B cell (primary cell): Measurements from ENCODE around the gene SPAAR. TPM values are rescaled to one million over a fixed set of nuclear protein-coding genes. Genes with fewer than 3 reads are reported as not detected.
"Not testable (repeated sequence)": the region's sequence is repeated elsewhere in the genome, so short reads cannot be mapped to it uniquely, and the experiment has no call there.

Experiments
- ATAC-seq: fragments of 200-7000 bp; cut with Tn5 transposase; one replicate; pipeline ENCODE4 v1.10.0; 2021; ENCODE audit warnings: low read depth, mild to moderate bottlenecking, moderate number of reproducible peaks, moderate library complexity
- CTCF ChIA-PET: fragments of 350-600 bp; sonication (Branson Sonifier 250); formaldehyde crosslinking; loops from one replicate; lab custom pipeline; 2021; ENCODE audit warnings: antibody characterized with exemption, inconsistent platforms; lab: Charles Lee
- POLR2A ChIA-PET: fragments of 350-600 bp; sonication (Branson Sonifier 250); formaldehyde crosslinking; loops from one replicate; lab custom pipeline; 2021; ENCODE audit warnings: antibody characterized with exemption; lab: Charles Lee
- DNase-seq: peaks from one replicate; pipeline ENCODE4 v3.0.0; 2013
- H2AFZ ChIP-seq: 2 replicates; pipeline ENCODE4 v1.6.1; 2012; ENCODE audit warnings: mild to moderate bottlenecking, low read depth, low read length; ENCODE audit not compliant: insufficient read depth, poor library complexity, severe bottlenecking
- H3K27ac ChIP-seq, 2 donors: 1 replicate in 1 of 2; 2 replicates in 1 of 2; pipeline ENCODE4 v1.5.1; 2012 to 2013; ENCODE audit warnings: low read length in 2 of 2, mild to moderate bottlenecking in 2 of 2, moderate library complexity in 1 of 2
- H3K27me3 ChIP-seq, 4 experiments: fragments of 200-600 bp in 1 of 4; sonication (generic) in 1 of 4; replicated peaks in 1 of 4; 1 replicate in 2 of 4; 2 replicates in 2 of 4; pipeline versions ENCODE4 v1.6.1 to v1.7.0; 2013 to 2016; ENCODE audit warnings: low read length in 3 of 4, mild to moderate bottlenecking in 2 of 4, mixed read lengths in 1 of 4, moderate library complexity in 1 of 4; ENCODE audit not compliant: insufficient read depth in 4 of 4, control insufficient read depth in 3 of 4; ENCODE audit errors: control extremely low read depth in 1 of 4
- H3K36me3 ChIP-seq, 2 experiments: replicated peaks in 1 of 2; 1 replicate in 1 of 2; 2 replicates in 1 of 2; pipeline versions ENCODE4 v1.6.1 to v1.7.1; 2013; ENCODE audit warnings: low read length in 1 of 2; ENCODE audit not compliant: insufficient read depth in 2 of 2, control insufficient read depth in 1 of 2; ENCODE audit errors: control extremely low read depth in 1 of 2, extremely low read depth in 1 of 2
- H3K4me1 ChIP-seq, 2 donors: fragments of 200-600 bp in 1 of 2; sonication (generic) in 1 of 2; 1 replicate in 1 of 2; 2 replicates in 1 of 2; pipeline versions ENCODE4 v1.5.1 to v1.6.1; 2013 to 2017; ENCODE audit warnings: low read length in 2 of 2; ENCODE audit not compliant: control insufficient read depth in 2 of 2, insufficient read depth in 2 of 2
- H3K4me2 ChIP-seq: replicated peaks from 2 replicates; pipeline ENCODE3; 2012; ENCODE audit warnings: mild to moderate bottlenecking, low read depth, low read length; ENCODE audit not compliant: poor library complexity, severe bottlenecking
- H3K4me3 ChIP-seq, 5 experiments: fragments of 200-600 bp in 1 of 5; sonication (generic) in 1 of 5; 1 replicate in 3 of 5; 2 replicates in 2 of 5; pipeline versions ENCODE4 v1.5.1 to v1.7.0; 2011 to 2016; ENCODE audit warnings: low read length in 4 of 5, mild to moderate bottlenecking in 4 of 5, low read depth in 2 of 5, control low read depth in 1 of 5, moderate library complexity in 1 of 5; ENCODE audit not compliant: insufficient read depth in 1 of 5; ENCODE audit errors: control extremely low read depth in 1 of 5, extremely low read depth in 1 of 5
- H3K79me2 ChIP-seq: fragments of 200-600 bp; sonication (generic); one replicate; pipeline ENCODE4 v1.6.0; 2016; ENCODE audit warnings: low read length; ENCODE audit not compliant: control insufficient read depth, insufficient read depth
- H3K9ac ChIP-seq: fragments of 200-600 bp; sonication (generic); 2 replicates; pipeline ENCODE4 v1.6.1; 2017; ENCODE audit warnings: mild to moderate bottlenecking, low read length, moderate library complexity
- H3K9me3 ChIP-seq, 3 donors: one replicate each; pipeline versions ENCODE4 v1.6.1 to v1.7.1; 2013; ENCODE audit warnings: low read length in 2 of 3; ENCODE audit not compliant: control insufficient read depth in 2 of 3, insufficient read depth in 1 of 3; ENCODE audit errors: control extremely low read depth in 1 of 3
- H4K20me1 ChIP-seq: 2 replicates; pipeline ENCODE4 v1.6.0; 2012; ENCODE audit warnings: mild to moderate bottlenecking, low read length; ENCODE audit not compliant: insufficient read depth, control insufficient read depth, poor library complexity, severe bottlenecking
- H3K27ac Mint-ChIP-seq: one replicate; pipeline ENCODE4 v1.8.0; 2021; ENCODE audit warnings: mixed read lengths
- H3K27me3 Mint-ChIP-seq: one replicate; pipeline ENCODE4 v1.8.0; 2021; ENCODE audit warnings: mixed read lengths
- H3K4me1 Mint-ChIP-seq: one replicate; pipeline ENCODE4 v1.8.0; 2021; ENCODE audit warnings: mixed read lengths
- H3K4me3 Mint-ChIP-seq: one replicate; pipeline ENCODE4 v1.8.0; 2021; ENCODE audit warnings: mixed read lengths
- H3K9me3 Mint-ChIP-seq: one replicate; pipeline ENCODE4 v1.8.0; 2022; ENCODE audit warnings: mixed read lengths; ENCODE audit not compliant: insufficient read depth
- CTCF ChIP-seq: fragments of 200-600 bp; IDR thresholded peaks from one replicate; pipeline ENCODE4 v1.8.0; 2022; ENCODE audit warnings: antibody characterized with exemption, mild to moderate bottlenecking
- EZH2 ChIP-seq: IDR thresholded peaks from 2 replicates; pipeline ENCODE4 v1.6.1; 2012; ENCODE audit warnings: borderline replicate concordance, low read depth, mild to moderate bottlenecking, moderate library complexity, low read length; ENCODE audit not compliant: insufficient read depth, poor library complexity, severe bottlenecking
- WGBS: methylation state at CpG from one replicate; pipeline ENCODE4 v1.1.5; 2013; ENCODE audit warnings: missing lambda C conversion rate; ENCODE audit not compliant: insufficient coverage; 5-methylcytosine and 5-hydroxymethylcytosine counted together
- intact Hi-C: fragments of 100-400 bp; cut with micrococcal nuclease; formaldehyde crosslinking; loops from one replicate; pipeline ENCODE4 v1.10.0; 2022
- polyA plus RNA-seq: library from polyadenylated mRNA; depleted of rRNA; stranded (reverse); fragments of >200 nt; gene quantifications from 2 replicates; pipeline ENCODE4 v1.2.3, GENCODE V29; 2012
- total RNA-seq, 2 donors: library from RNA; stranded (reverse); fragments of 120-200 nt in 1 of 2; gene quantifications; 1 replicate in 1 of 2; 2 replicates in 1 of 2; pipeline versions ENCODE4 v1.2.3 to v1.2.4, GENCODE V29; 2013 to 2022

The SPAAR gene
- total and polyA plus RNA-seq, 2 donors (not counting 1 experiment from before 2014, with no cell fraction given) = not detected

GRCh38 chr9:35912791-35913400 is 3.6 kb downstream of the SPAAR start:
- Mint-ChIP-seq H3K27me3 (peaks cover 16% of the 10 kb centered on the region), H3K27ac (no peak overlapping the region), H3K4me1 (peaks cover 7% of the 10 kb centered on the region), H3K4me3 (no peak overlapping the region), H3K9me3 (no peaks in the 10 kb centered on the region)
- H3K27me3 ChIP-seq = peaks cover 0 to 6% (median 3%) of the 10 kb centered on the region in 4 experiments
- H3K79me2 ChIP-seq = no peaks in the 10 kb centered on the region
- intact Hi-C loops = no loop called here
- H2AFZ ChIP-seq = no peak overlapping the region
- H3K36me3 ChIP-seq = no peaks in the 10 kb centered on the region
- H3K4me3 ChIP-seq = no peak overlapping the region
- ChIA-PET CTCF (no interaction called here), POLR2A (no interaction called here)
- H3K4me1 ChIP-seq = peaks cover 4 to 7% of the 10 kb centered on the region in 2 donors
- 93% methylated on average over 10 of the region's 10 CpGs for WGBS
- no peaks in the 10 kb centered on the region for H3K9me3 ChIP-seq
- H3K9ac ChIP-seq = no peak overlapping the region
- no peaks in the 10 kb centered on the region for H4K20me1 ChIP-seq
- no peak overlapping the region for H3K4me2 ChIP-seq
- ATAC-seq = no peak
- DNase-seq = no peak
- no peak overlapping the region for H3K27ac ChIP-seq
- TF ChIP-seq EZH2 (no peak), CTCF (no peak)

- not testable (repeated sequence) for H3K4me1 ChIP-seq, H3K4me3 Mint-ChIP-seq, ATAC-seq
Measured at GRCh38 chr9:35913429-35913828, 4.1 kb downstream of the SPAAR start.

More at GRCh38 chr9:35913429-35913828, 4.1 kb downstream of the SPAAR start:
- H3K4me3 ChIP-seq, DNase-seq, H4K20me1 ChIP-seq, H3K79me2 ChIP-seq, H3K9me3 Mint-ChIP-seq, H3K4me1 Mint-ChIP-seq, H3K9ac ChIP-seq, intact Hi-C loops, H3K27me3 ChIP-seq, H2AFZ ChIP-seq, POLR2A ChIA-PET, H3K27ac Mint-ChIP-seq, H3K27ac ChIP-seq, H3K9me3 ChIP-seq, H3K36me3 ChIP-seq, H3K4me2 ChIP-seq: not testable (repeated sequence)
- H3K27me3 Mint-ChIP-seq = peaks cover 16% of the 10 kb centered on the region
- CTCF ChIA-PET = interaction anchor here (0.7 kb wide), 1 partner anchor 118 kb away, joined by 4 read pairs; no protein-coding TSS in a partner anchor
